Vagina (tissue), 2 donors: ENCODE data around the gene ST6GALNAC6.

Experiments
- CTCF ChIP-seq, 3 experiments: fragments of 450-650 bp in 2 of 3; fragments of 200-600 bp in 1 of 3; sonication (generic) in 1 of 3; IDR thresholded peaks; one replicate each; pipeline ENCODE4 v1.5.1; 2017 to 2019; ENCODE audit warnings: antibody characterized with exemption in 3 of 3, mild to moderate bottlenecking in 2 of 3, moderate library complexity in 2 of 3
- POLR2A ChIP-seq, 2 donors: fragments of 450-650 bp; IDR thresholded peaks; one replicate each; pipeline ENCODE4 v1.6.1; 2017; ENCODE audit warnings: antibody characterized with exemption in 2 of 2, mild to moderate bottlenecking in 2 of 2, moderate library complexity in 2 of 2
- POLR2AphosphoS5 ChIP-seq, 2 donors: sonication (generic); formaldehyde crosslinking; IDR thresholded peaks; one replicate each; pipeline ENCODE4 v1.9.0; 2017; ENCODE audit warnings: antibody characterized with exemption in 2 of 2, mild to moderate bottlenecking in 2 of 2, low read depth in 1 of 2; ENCODE audit not compliant: insufficient read depth in 1 of 2

GRCh38 chr9:127926906-127927200 lies 27.4 kb upstream of the ST6GALNAC6 start:
- TF ChIP-seq CTCF (IDR thresholded peaks at IDR 0.05) (no peak), POLR2A (IDR thresholded peaks at IDR 0.05) (no peak), POLR2AphosphoS5 (IDR thresholded peaks at IDR 0.05; ENCODE audit: insufficient read depth in 1 of 2, low read depth in 1 of 2) (no peak)
